K562 (cell line): ENCODE data around the gene SEC63.

ENCODE experiments used
- BRF1 ChIP-seq: IDR thresholded peaks from 3 replicates; pipeline ENCODE4 v1.6.1; 2011; ENCODE audit warnings: borderline replicate concordance, mild to moderate bottlenecking; ENCODE audit not compliant: insufficient read length; ENCODE audit errors: extremely low read depth
- CTCFL ChIP-seq: IDR thresholded peaks from 2 replicates; pipeline ENCODE4 v1.6.1; 2011; ENCODE audit warnings: borderline replicate concordance, low read depth, mild to moderate bottlenecking, moderate library complexity, low read length; ENCODE audit not compliant: insufficient read depth, poor library complexity, severe bottlenecking
- KLF10 ChIP-seq: fragments of 250-450 bp; sonication (Bioruptor Pico); IDR thresholded peaks from 2 replicates; pipeline ENCODE4 v1.6.1; 2021; ENCODE audit warnings: matching md5 sums
- ZNF274 ChIP-seq: IDR thresholded peaks from 2 replicates; pipeline ENCODE4 v1.6.1; 2011; ENCODE audit warnings: low read depth, mild to moderate bottlenecking, low read length, moderate library complexity, borderline replicate concordance

GRCh38 chr6:107991061-107991460 lies 33.1 kb upstream of the SEC63 start:
- TF ChIP-seq CTCFL (no peak), BRF1 (no peak), ZNF274 (no peak), KLF10 (CRISPR knock-in tag) (no peak)
